Suprapubic skin (tissue), 4 donors: ENCODE data around the gene ZEB2.

Experiments used
- CTCF ChIP-seq, 2 donors: fragments of 200-600 bp in 1 of 2; fragments of 450-650 bp in 1 of 2; sonication (generic) in 1 of 2; IDR thresholded peaks; one replicate each; pipeline ENCODE4 v1.5.1; 2016 to 2019; ENCODE audit warnings: antibody characterized with exemption in 2 of 2, mild to moderate bottlenecking in 1 of 2, moderate library complexity in 1 of 2
- POLR2A ChIP-seq, 2 donors: fragments of 450-650 bp; IDR thresholded peaks; one replicate each; pipeline ENCODE4 v1.6.1; 2017; ENCODE audit warnings: antibody characterized with exemption in 2 of 2, mild to moderate bottlenecking in 2 of 2, moderate library complexity in 2 of 2
- POLR2AphosphoS5 ChIP-seq, 3 donors: sonication (generic); formaldehyde crosslinking; IDR thresholded peaks; one replicate each; pipeline ENCODE4 v1.6.1; 2017; ENCODE audit warnings: antibody characterized with exemption in 3 of 3

GRCh38 chr2:144426355-144426754, 93.6 kb downstream of the ZEB2 start:
- TF ChIP-seq POLR2A (IDR thresholded peaks at IDR 0.05): no peak
- TF ChIP-seq CTCF (IDR thresholded peaks at IDR 0.05): no peak
- TF ChIP-seq POLR2AphosphoS5 (IDR thresholded peaks at IDR 0.05): no peak
